Retina (tissue), 1 donor: ENCODE data around the gene CYP24A1.

Experiments
- DNase-seq: peaks from one replicate; pipeline ENCODE4 v3.0.0-alpha.2; 2016

The CYP24A1 gene

GRCh38 chr20:54201268-54201846 is 27.6 kb upstream of the CYP24A1 start:
- DNase-seq, result no peak

- no peak for DNase-seq
Observed at GRCh38 chr20:54200487-54201267, 26.9 kb upstream of the CYP24A1 start.

- peak; percentile 90 for DNase-seq
Observed at GRCh38 chr20:54199721-54200176, 26.0 kb upstream of the CYP24A1 start.

- DNase-seq, result no peak
Observed at GRCh38 chr20:54199283-54199682, 25.5 kb upstream of the CYP24A1 start.

- DNase-seq, result no peak
Observed at GRCh38 chr20:54197621-54198604, 24.1 kb upstream of the CYP24A1 start.

GRCh38 chr20:54195483-54196472 is 22.0 kb upstream of the CYP24A1 start:
- DNase-seq, result no peak

- DNase-seq, result no peak
Observed at GRCh38 chr20:54194724-54195438, 21.1 kb upstream of the CYP24A1 start.

GRCh38 chr20:54193817-54194216 is 20.0 kb upstream of the CYP24A1 start:
- no peak for DNase-seq

GRCh38 chr20:54190217-54190616 is 16.4 kb upstream of the CYP24A1 start:
- no peak for DNase-seq

- DNase-seq, result no peak
Observed at GRCh38 chr20:54189630-54190029, 15.8 kb upstream of the CYP24A1 start.

- DNase-seq, result no peak
Observed at GRCh38 chr20:54188132-54188849, 14.5 kb upstream of the CYP24A1 start.

- DNase-seq, result no peak
Observed at GRCh38 chr20:54184904-54185626, 11.3 kb upstream of the CYP24A1 start.

GRCh38 chr20:54184071-54184470 is 10.3 kb upstream of the CYP24A1 start:
- DNase-seq, result no peak

- no peak for DNase-seq
Observed at GRCh38 chr20:54180931-54181330, 7.1 kb upstream of the CYP24A1 start.

- no peak for DNase-seq
Observed at GRCh38 chr20:54179946-54180345, 6.2 kb upstream of the CYP24A1 start.

- DNase-seq, result no peak
Observed at GRCh38 chr20:54178256-54178655, 4.5 kb upstream of the CYP24A1 start.

- DNase-seq, result no peak
Observed at GRCh38 chr20:54177378-54177777, 3.6 kb upstream of the CYP24A1 start.

GRCh38 chr20:54176610-54177009 is 2.8 kb upstream of the CYP24A1 start:
- DNase-seq, result no peak

- DNase-seq, result peak; percentile 51
Observed at GRCh38 chr20:54174457-54175175, 830 bp upstream of the CYP24A1 start.
